Astrocyte of the spinal cord (primary cell): ENCODE results near the gene SYS1.

Experiments used
- DNase-seq: peaks from one replicate; pipeline ENCODE4 v3.0.0; 2011; ENCODE audit warnings: low read depth, low spot score
- H3K4me3 ChIP-seq: 2 replicates; pipeline ENCODE4 v1.5.1; 2011; ENCODE audit warnings: low read depth, mild to moderate bottlenecking, low read length, moderate library complexity
- in situ Hi-C: cut with HindIII; loops from 2 replicates; pipeline ENCODE4 v1.10.0; 2017; ENCODE audit warnings: low sequenced_read_pairs
- TF ChIP-seq, protein P1 (sequence below): IDR thresholded peaks from 2 replicates; pipeline ENCODE4 v1.5.1; 2012; ENCODE audit warnings: low read depth, mild to moderate bottlenecking, low read length, inconsistent platforms

Gene SYS1

DNA sequence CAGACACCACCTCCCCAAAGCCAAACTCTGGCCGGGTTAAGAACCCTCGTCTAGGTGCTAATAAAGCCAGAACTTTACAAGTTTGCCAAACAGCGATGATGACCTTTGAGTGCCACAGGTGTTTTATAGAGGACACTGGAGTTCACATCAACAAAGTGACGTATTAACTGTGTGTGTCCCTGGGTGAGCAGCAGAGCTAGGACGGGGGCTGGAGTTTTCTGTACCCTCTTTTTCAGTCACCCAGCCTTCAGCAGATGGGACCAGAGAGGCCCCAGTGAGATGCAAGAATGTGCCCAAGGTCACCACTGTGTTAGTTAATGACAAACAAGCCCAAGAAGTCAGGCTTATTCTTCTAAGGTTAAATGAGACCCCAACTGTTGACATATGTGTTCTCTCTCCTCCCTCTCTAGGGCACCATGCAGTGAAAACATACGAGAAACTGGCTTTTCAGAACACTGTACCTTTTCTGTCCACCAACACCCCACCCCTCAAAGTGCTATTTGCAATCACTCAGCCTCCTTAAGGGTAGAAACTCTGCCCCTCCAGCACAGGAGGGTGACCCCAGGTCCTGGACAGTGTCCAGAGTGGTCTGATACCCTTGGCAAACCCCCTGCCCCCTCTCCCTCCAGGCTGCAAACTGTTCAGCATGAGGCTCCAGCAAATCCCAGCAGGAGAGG, 20.0 kb upstream of the SYS1 start:
- TF ChIP-seq, protein P1, sequence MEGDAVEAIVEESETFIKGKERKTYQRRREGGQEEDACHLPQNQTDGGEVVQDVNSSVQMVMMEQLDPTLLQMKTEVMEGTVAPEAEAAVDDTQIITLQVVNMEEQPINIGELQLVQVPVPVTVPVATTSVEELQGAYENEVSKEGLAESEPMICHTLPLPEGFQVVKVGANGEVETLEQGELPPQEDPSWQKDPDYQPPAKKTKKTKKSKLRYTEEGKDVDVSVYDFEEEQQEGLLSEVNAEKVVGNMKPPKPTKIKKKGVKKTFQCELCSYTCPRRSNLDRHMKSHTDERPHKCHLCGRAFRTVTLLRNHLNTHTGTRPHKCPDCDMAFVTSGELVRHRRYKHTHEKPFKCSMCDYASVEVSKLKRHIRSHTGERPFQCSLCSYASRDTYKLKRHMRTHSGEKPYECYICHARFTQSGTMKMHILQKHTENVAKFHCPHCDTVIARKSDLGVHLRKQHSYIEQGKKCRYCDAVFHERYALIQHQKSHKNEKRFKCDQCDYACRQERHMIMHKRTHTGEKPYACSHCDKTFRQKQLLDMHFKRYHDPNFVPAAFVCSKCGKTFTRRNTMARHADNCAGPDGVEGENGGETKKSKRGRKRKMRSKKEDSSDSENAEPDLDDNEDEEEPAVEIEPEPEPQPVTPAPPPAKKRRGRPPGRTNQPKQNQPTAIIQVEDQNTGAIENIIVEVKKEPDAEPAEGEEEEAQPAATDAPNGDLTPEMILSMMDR = no peak
- in situ Hi-C loops = no loop called here
- no peak for DNase-seq
- no peak overlapping the region for H3K4me3 ChIP-seq

DNA sequence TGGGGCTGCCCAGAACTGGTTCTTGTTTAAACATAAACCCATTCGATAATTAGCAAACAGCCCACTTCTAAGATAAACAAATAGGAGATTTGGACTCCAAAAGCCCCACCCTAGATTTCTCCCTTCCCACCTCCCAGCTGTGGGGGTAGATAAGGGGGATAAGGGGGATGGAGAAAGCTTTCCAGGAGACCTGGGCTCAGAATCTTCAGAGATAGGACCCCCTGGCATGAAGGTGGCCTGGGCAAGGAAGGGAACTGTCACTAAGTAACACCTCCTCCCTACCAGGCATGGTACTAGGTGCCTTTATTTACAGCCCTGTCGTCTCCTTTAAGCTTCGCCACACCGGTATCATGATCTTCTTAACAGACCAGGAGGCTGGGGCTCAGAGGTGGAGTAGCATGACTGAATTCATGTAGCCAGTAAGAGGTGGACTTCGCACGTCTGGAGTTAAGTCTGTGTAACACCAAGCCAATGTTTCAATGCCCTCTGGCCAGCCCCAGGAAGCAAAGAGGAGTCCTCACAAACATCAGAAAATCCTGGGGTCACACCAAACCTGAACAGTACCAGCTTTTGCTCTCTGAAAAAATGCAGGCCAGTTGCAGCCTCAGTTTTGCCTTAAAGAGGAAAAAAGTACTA, 19.3 kb upstream of the SYS1 start:
- in situ Hi-C loops = no loop called here
- TF ChIP-seq, protein P1 = no peak
- no peak for DNase-seq
- H3K4me3 ChIP-seq = no peak overlapping the region

DNA sequence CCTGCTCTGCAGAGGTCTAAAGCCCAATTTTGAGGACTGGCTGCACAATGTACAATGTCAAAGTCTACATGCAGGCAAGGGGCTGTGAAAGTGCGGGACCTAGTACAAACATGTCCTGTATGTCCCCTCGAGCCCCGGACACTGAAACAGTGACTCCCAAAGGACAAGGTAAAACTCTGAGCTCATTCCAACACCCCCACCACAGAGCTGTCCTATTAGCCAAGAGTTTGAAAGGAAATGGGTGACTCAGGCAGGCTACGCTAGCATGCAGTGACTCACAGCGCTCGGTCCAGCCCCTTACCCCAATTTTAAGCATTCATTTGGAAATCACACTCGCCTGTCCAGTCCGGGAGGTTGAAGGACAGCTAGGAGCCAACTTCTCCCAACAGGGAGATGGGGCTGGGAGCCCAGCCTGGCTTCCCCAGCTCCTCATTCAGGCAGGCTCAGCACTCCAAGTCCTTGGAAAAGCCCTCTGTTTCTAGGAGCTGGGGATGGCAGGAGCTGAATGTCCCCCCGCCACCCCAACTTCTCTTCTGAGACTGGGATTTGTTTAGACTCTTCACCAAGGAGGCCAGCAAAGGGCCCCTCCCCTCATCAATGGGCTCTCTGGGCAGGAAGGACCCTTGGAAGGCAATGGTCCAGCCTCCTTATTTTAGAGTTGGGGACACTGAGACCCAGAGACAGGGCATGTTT, 18.6 kb upstream of the SYS1 start:
- in situ Hi-C loops = no loop called here
- H3K4me3 ChIP-seq = peak overlapping the region; percentile 12
- TF ChIP-seq, protein P1 = no peak
- DNase-seq = peak; percentile 87

DNA sequence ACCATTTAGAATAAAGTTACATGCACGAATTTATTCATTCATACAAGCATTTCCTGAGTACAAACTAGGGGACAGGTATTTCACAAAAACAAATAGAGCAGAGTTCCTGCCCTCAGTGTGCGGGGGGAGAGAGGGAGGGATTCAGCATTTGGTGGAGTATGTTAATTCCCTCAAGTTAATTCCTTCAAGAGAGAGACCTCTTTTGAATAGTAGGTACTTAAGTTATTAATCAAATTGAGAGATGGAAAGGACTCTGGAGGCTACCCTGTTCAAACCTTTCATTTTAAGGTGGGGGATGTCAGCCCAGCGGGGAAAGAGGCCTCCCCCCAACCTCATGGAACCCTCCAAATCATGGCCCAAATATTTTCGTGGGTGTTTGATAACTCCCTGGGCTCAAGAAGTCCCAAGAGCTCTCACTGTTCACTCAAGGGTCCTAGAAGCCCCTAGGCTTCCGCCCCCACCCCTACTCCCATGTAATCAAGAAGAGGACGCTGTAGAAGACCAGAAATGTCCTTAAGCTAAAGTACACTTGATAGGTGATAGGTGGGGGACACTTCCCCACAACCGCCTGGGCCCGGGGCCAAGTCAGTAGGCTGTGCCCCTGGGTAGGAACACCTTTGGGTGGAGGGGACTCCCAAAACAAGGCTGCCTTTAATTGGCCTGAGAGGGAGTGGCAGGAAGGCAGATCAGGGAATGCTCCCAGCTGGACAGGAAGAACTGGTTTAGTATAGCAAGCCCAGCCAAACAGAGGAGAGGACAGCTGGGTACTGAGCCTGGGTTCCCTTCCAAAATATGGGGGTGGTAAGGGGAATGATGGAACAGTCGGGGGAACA, 17.6 kb upstream of the SYS1 start:
- H3K4me3 ChIP-seq = peak overlapping the region; percentile 21
- TF ChIP-seq, protein P1 = no peak
- no peak for DNase-seq
- in situ Hi-C loops = no loop called here

DNA sequence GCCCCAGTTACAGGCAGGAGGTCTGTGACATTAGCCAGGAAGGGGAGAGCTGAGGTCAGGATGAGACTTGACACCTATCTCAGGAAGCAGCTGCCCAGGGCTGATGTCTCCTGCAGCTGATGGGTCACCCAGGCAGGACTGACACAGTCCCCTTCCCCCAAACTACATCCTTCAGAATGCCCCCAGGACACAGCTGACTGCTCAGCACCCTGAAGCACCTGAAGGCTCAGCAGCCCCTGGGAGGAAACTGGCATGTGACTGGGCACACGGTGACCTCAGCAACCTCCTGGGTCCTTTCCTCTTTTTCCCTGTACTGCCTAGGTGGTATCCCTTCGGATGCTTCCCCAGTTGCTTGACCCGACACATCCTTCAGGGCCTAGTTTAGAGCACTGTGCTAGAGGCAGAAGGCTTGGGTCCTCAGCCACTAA, 16.7 kb upstream of the SYS1 start:
- TF ChIP-seq, protein P1 = no peak
- H3K4me3 ChIP-seq = peak overlapping the region; percentile 89
- no peak for DNase-seq
- in situ Hi-C loops = no loop called here

- TF ChIP-seq, protein P1 = no peak
- DNase-seq = no peak
- H3K4me3 ChIP-seq = peak overlapping the region; percentile 89
- in situ Hi-C loops = no loop called here
Measured at GRCh38 chr20:45346851-45347250, 16.1 kb upstream of the SYS1 start.
